Spleen (tissue), 11 donors: ENCODE results near the gene PLCB1. TPM values are rescaled to one million over a fixed set of nuclear protein-coding genes. Genes with fewer than 3 reads are reported as not detected.

Experiments used
- DNase-seq: peaks from one replicate; pipeline ENCODE4 v3.0.0-alpha.2; 2020
- H3K27ac ChIP-seq, 8 donors: fragments of 200-600 bp; sonication (generic) in 7 of 8; 1 replicate in 4 of 8; 2 replicates in 4 of 8; pipeline versions ENCODE4 v1.5.0 to v1.8.0; 2016 to 2021; ENCODE audit warnings: inconsistent platforms in 4 of 8, mild to moderate bottlenecking in 4 of 8, moderate library complexity in 1 of 8
- H3K27me3 ChIP-seq, 7 donors: fragments of 200-600 bp; sonication (generic) in 6 of 7; replicated peaks in 1 of 7; 1 replicate in 4 of 7; 2 replicates in 3 of 7; pipeline versions ENCODE4 v1.5.0 to v1.8.0; 2016 to 2021; ENCODE audit warnings: inconsistent platforms in 3 of 7, mild to moderate bottlenecking in 1 of 7
- H3K36me3 ChIP-seq, 6 donors: fragments of 200-600 bp; sonication (generic) in 5 of 6; 1 replicate in 4 of 6; 2 replicates in 2 of 6; pipeline versions ENCODE4 v1.5.0 to v1.8.0; 2016 to 2021; ENCODE audit warnings: inconsistent platforms in 2 of 6
- H3K4me1 ChIP-seq, 6 donors: fragments of 200-600 bp; sonication (generic) in 5 of 6; 1 replicate in 3 of 6; 2 replicates in 3 of 6; pipeline versions ENCODE4 v1.5.0 to v1.8.0; 2016 to 2021; ENCODE audit warnings: inconsistent platforms in 3 of 6
- H3K4me3 ChIP-seq, 8 donors: fragments of 200-600 bp; sonication (generic) in 7 of 8; 1 replicate in 4 of 8; 2 replicates in 4 of 8; pipeline versions ENCODE4 v1.5.0 to v1.8.0; 2016 to 2021; ENCODE audit warnings: inconsistent platforms in 4 of 8, mild to moderate bottlenecking in 4 of 8, moderate library complexity in 2 of 8
- H3K9me3 ChIP-seq, 8 donors: fragments of 200-600 bp; sonication (generic) in 7 of 8; 1 replicate in 4 of 8; 2 replicates in 4 of 8; pipeline versions ENCODE4 v1.5.0 to v1.8.0; 2016 to 2021; ENCODE audit warnings: inconsistent platforms in 4 of 8
- POLR2A ChIP-seq, 3 donors: fragments of 450-650 bp; IDR thresholded peaks; one replicate each; pipeline ENCODE4 v1.5.1; 2017; ENCODE audit warnings: antibody characterized with exemption in 3 of 3, mild to moderate bottlenecking in 1 of 3
- POLR2AphosphoS5 ChIP-seq, 3 donors: sonication (generic); formaldehyde crosslinking; IDR thresholded peaks; one replicate each; pipeline ENCODE4 v1.5.1; 2017; ENCODE audit warnings: antibody characterized with exemption in 3 of 3
- WGBS, 5 donors: extraction: QIAGEN DNeasy Blood & Tissue Kit in 3 of 5; methylation state at CpG; one replicate each; pipeline versions ENCODE4 v1.1.5 to v1.1.7; 2013 to 2018; 5-methylcytosine and 5-hydroxymethylcytosine counted together
- intact Hi-C: fragments of 100-400 bp; cut with DNase I; formaldehyde crosslinking; loops from one replicate; pipeline ENCODE4 v1.15.0; 2023; ENCODE audit warnings: low total_unique reads
- polyA plus RNA-seq, 3 donors: library from polyadenylated mRNA; stranded (reverse); fragments of 200-250 nt; gene quantifications; one replicate each; pipeline ENCODE4 v1.2.1, GENCODE V29; 2013
- total RNA-seq, 7 donors: library from RNA; depleted of rRNA in 3 of 7; stranded (reverse); fragments of >200 nt in 3 of 7; fragmentation: NEBNext Ultra II Directional in 4 of 7; extraction: Animal tissue kit (Norgen Biotek cat#: 25700) in 4 of 7; gene quantifications; one replicate each; pipeline versions ENCODE4 v1.1.0 to v1.2.1, GENCODE V29; 2016 to 2021
- TF ChIP-seq, protein P1 (sequence below), 11 experiments: fragments of 200-600 bp in 7 of 11; fragments of 450-650 bp in 4 of 11; sonication (generic) in 4 of 11; IDR thresholded peaks in 8 of 11; conservative IDR thresholded peaks in 3 of 11; 1 replicate in 7 of 11; 2 replicates in 4 of 11; pipeline versions ENCODE4 v1.4.0 to v1.8.0; 2016 to 2021; ENCODE audit warnings: antibody characterized with exemption in 11 of 11, inconsistent platforms in 4 of 11, mild to moderate bottlenecking in 1 of 11
- donor health status: healthy with polysubstance abuse.
- donor health status: DM: no; HTN: no; CAD: no; lungs with moderate emphysema.
- donor health status: DM: no; HTN: no; CAD: no.
- donor health status: Bipolar disorder and iron deficiency.
- donor health status: healthy.
- donor health status: DM: no; HTN: no; CAD: no.
- donor health status: DM: yes; HTN: yes; CAD: no.

PLCB1 gene
- total and polyA plus RNA-seq, 10 donors = 1.0 to 33.7 (median 16.2) TPM

GRCh38 chr20:8912096-8912495 lies 780.0 kb downstream of the PLCB1 start:
- intact Hi-C loops = no loop called here
- TF ChIP-seq, protein P1, sequence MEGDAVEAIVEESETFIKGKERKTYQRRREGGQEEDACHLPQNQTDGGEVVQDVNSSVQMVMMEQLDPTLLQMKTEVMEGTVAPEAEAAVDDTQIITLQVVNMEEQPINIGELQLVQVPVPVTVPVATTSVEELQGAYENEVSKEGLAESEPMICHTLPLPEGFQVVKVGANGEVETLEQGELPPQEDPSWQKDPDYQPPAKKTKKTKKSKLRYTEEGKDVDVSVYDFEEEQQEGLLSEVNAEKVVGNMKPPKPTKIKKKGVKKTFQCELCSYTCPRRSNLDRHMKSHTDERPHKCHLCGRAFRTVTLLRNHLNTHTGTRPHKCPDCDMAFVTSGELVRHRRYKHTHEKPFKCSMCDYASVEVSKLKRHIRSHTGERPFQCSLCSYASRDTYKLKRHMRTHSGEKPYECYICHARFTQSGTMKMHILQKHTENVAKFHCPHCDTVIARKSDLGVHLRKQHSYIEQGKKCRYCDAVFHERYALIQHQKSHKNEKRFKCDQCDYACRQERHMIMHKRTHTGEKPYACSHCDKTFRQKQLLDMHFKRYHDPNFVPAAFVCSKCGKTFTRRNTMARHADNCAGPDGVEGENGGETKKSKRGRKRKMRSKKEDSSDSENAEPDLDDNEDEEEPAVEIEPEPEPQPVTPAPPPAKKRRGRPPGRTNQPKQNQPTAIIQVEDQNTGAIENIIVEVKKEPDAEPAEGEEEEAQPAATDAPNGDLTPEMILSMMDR (IDR thresholded peaks at IDR 0.05 in 8 of 11, conservative IDR thresholded peaks at IDR 0.05 in 3 of 11) = no peak
- TF ChIP-seq POLR2AphosphoS5 (IDR thresholded peaks at IDR 0.05) (no peak), POLR2A (IDR thresholded peaks at IDR 0.05) (no peak)
- no peak for DNase-seq
- Histone ChIP-seq H3K4me3 (no peak overlapping the region), H3K4me1 (no peaks in the 10 kb centered on the region), H3K9me3 (peaks cover 0 to 5% (median 0%) of the 10 kb centered on the region in 8 donors), H3K27me3 (no peaks in the 10 kb centered on the region), H3K27ac (no peak overlapping the region), H3K36me3 (no peaks in the 10 kb centered on the region)
- 75 to 86% (median 78%) methylated on average over 3 of the region's 3 CpGs for WGBS, 5 donors

DNA sequence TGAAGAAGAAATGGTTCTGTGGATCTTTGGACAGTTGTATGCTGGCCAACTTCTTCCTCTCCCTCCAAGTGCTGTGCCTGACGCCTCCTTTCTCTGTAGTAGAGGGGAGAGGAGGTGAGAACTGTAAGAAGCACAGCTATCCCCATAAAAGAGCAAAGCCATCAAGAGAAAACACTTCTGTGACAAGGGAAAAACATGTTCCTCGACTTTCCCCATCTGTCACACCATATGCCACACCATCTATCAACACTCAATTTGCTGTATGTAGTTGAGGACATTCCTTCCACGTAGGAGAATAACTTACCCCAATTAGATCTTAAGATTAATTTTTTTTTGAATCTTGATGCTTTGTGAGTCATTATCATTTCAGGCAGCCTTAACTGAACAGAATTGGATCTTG lies 780.7 kb downstream of the PLCB1 start:
- Histone ChIP-seq H3K27ac (no peak overlapping the region), H3K4me3 (no peak overlapping the region), H3K4me1 (no peaks in the 10 kb centered on the region), H3K36me3 (no peaks in the 10 kb centered on the region), H3K27me3 (no peaks in the 10 kb centered on the region), H3K9me3 (peaks cover 0 to 5% (median 0%) of the 10 kb centered on the region in 8 donors)
- WGBS, 5 donors = 62 to 75% (median 62%) methylated on average over 3 of the region's 3 CpGs
- intact Hi-C loops = no loop called here
- no peak for DNase-seq
- TF ChIP-seq, protein P1 (IDR thresholded peaks at IDR 0.05 in 8 of 11, conservative IDR thresholded peaks at IDR 0.05 in 3 of 11) = no peak
- TF ChIP-seq POLR2AphosphoS5 (IDR thresholded peaks at IDR 0.05) (no peak), POLR2A (IDR thresholded peaks at IDR 0.05) (no peak)

- peaks cover 0 to 5% (median 0%) of the 10 kb centered on the region in 8 donors for H3K9me3 ChIP-seq
- TF ChIP-seq POLR2A (IDR thresholded peaks at IDR 0.05) (no peak), POLR2AphosphoS5 (IDR thresholded peaks at IDR 0.05) (no peak)
- TF ChIP-seq, protein P1 (IDR thresholded peaks at IDR 0.05 in 8 of 11, conservative IDR thresholded peaks at IDR 0.05 in 3 of 11) = no peak
- intact Hi-C loops = no loop called here
- no peak for DNase-seq
- no peaks in the 10 kb centered on the region for H3K27me3 ChIP-seq
- H3K4me1 ChIP-seq = no peaks in the 10 kb centered on the region
- no peak overlapping the region for H3K4me3 ChIP-seq
- no peaks in the 10 kb centered on the region for H3K36me3 ChIP-seq
- H3K27ac ChIP-seq = no peak overlapping the region
Measured at GRCh38 chr20:8913456-8913855, 781.4 kb downstream of the PLCB1 start.

GRCh38 chr20:8914421-8914820 lies 782.4 kb downstream of the PLCB1 start:
- intact Hi-C loops = no loop called here
- TF ChIP-seq POLR2AphosphoS5 (IDR thresholded peaks at IDR 0.05) (no peak), POLR2A (IDR thresholded peaks at IDR 0.05) (no peak)
- TF ChIP-seq, protein P1 (IDR thresholded peaks at IDR 0.05 in 8 of 11, conservative IDR thresholded peaks at IDR 0.05 in 3 of 11) = no peak
- Histone ChIP-seq H3K27ac (no peak overlapping the region), H3K4me3 (no peak overlapping the region), H3K36me3 (no peaks in the 10 kb centered on the region), H3K27me3 (no peaks in the 10 kb centered on the region), H3K9me3 (peaks cover 0 to 5% (median 0%) of the 10 kb centered on the region in 8 donors), H3K4me1 (no peaks in the 10 kb centered on the region)
- no peak for DNase-seq
- WGBS, 5 donors = 77 to 95% (median 85%) methylated on average over 1 of the region's 1 CpG
